ENCODE data around the gene TCF7L1.

DNA sequence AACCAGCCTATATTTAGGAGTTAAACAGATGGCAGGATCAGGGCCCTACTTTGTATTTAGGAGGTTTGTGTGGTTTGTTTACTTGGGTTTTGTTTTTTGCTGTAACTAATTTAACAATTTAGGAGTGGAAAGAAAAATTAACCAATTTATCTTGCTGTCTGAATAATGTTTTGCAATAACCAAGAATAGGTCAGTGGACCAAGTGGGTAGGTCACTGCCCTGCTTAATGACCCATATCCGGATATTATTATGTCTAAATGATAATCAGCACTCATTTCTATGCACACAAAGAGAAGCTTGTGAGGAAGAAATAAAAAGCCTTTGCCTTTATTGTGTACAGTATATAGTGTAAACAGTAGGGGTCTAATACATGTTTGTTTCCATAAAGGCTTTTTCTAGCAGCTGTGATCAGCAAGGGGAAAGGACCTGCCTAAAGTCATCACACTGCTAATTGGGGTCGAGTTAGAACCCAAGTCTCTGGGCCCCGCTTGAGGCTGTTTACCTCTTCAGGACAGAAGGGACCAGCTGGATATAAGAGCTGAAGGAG is 118.0 kb downstream of the TCF7L1 start:
- TF ChIP-seq, protein P1, sequence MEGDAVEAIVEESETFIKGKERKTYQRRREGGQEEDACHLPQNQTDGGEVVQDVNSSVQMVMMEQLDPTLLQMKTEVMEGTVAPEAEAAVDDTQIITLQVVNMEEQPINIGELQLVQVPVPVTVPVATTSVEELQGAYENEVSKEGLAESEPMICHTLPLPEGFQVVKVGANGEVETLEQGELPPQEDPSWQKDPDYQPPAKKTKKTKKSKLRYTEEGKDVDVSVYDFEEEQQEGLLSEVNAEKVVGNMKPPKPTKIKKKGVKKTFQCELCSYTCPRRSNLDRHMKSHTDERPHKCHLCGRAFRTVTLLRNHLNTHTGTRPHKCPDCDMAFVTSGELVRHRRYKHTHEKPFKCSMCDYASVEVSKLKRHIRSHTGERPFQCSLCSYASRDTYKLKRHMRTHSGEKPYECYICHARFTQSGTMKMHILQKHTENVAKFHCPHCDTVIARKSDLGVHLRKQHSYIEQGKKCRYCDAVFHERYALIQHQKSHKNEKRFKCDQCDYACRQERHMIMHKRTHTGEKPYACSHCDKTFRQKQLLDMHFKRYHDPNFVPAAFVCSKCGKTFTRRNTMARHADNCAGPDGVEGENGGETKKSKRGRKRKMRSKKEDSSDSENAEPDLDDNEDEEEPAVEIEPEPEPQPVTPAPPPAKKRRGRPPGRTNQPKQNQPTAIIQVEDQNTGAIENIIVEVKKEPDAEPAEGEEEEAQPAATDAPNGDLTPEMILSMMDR (IDR thresholded peaks at IDR 0.05; ENCODE audit: low read depth, low read length, poor library complexity, severe bottlenecking): no peak
- no peak for TF ChIP-seq EZH2phosphoT487 (IDR thresholded peaks at IDR 0.05; ENCODE audit: borderline replicate concordance, low read length)
